T-cell (primary cell): ENCODE data around the gene COL19A1. TPM values are rescaled to one million over a fixed set of nuclear protein-coding genes. Genes with fewer than 3 reads are reported as not detected.
"Not testable (repeated sequence)": the region's sequence is repeated elsewhere in the genome, so short reads cannot be mapped to it uniquely, and the experiment has no call there.

Source experiments
- ATAC-seq, 4 experiments: fragments of 200-7000 bp in 3 of 4; fragments of 150-1000 bp in 1 of 4; cut with Tn5 transposase; replicated peaks in 1 of 4; 1 replicate in 3 of 4; 2 replicates in 1 of 4; pipeline ENCODE4 v1.10.0; 2021; ENCODE audit warnings: moderate library complexity in 3 of 4, mild to moderate bottlenecking in 2 of 4, moderate number of reproducible peaks in 1 of 4
- CTCF ChIA-PET, 2 donors: fragments of 300-600 bp; sonication (Branson Sonifier 250); formaldehyde crosslinking; loops; one replicate each; lab custom pipeline; 2022; ENCODE audit warnings: antibody characterized with exemption in 2 of 2; lab: Charles Lee
- POLR2A ChIA-PET, 2 donors: fragments of 300-600 bp; sonication (Branson Sonifier 250); formaldehyde crosslinking; loops; one replicate each; lab custom pipeline; 2022; ENCODE audit warnings: antibody characterized with exemption in 2 of 2; lab: Charles Lee
- DNase-seq, 35 experiments: peaks; one replicate each; pipeline versions ENCODE4 v3.0.0 to v3.0.0-alpha.2; 2013 to 2023
- H3K27ac ChIP-seq: one replicate; pipeline ENCODE4 v1.5.1; 2013; ENCODE audit warnings: low read length
- H3K27me3 ChIP-seq, 2 experiments: replicated peaks in 1 of 2; 1 replicate in 1 of 2; 2 replicates in 1 of 2; pipeline versions ENCODE4 v1.6.1 to v1.7.0; 2013; ENCODE audit warnings: low read length in 1 of 2, mixed read lengths in 1 of 2; ENCODE audit not compliant: control insufficient read depth in 2 of 2, insufficient read depth in 2 of 2; ENCODE audit errors: extremely low read depth in 1 of 2
- H3K36me3 ChIP-seq, 2 donors: 1 replicate in 1 of 2; 2 replicates in 1 of 2; pipeline versions ENCODE4 v1.6.1 to v1.7.0; 2013; ENCODE audit warnings: low read length in 1 of 2; ENCODE audit not compliant: control insufficient read depth in 2 of 2, insufficient read depth in 1 of 2; ENCODE audit errors: extremely low read depth in 1 of 2
- H3K4me1 ChIP-seq, 2 experiments: 1 replicate in 1 of 2; 2 replicates in 1 of 2; pipeline versions ENCODE4 v1.6.1 to v1.7.0; 2013; ENCODE audit warnings: low read length in 2 of 2, mixed read lengths in 1 of 2; ENCODE audit not compliant: insufficient read depth in 2 of 2, control insufficient read depth in 1 of 2; ENCODE audit errors: extremely low read depth in 1 of 2
- H3K4me3 ChIP-seq, 2 donors: 1 replicate in 1 of 2; 2 replicates in 1 of 2; pipeline versions ENCODE4 v1.5.1 to v1.7.0; 2013; ENCODE audit warnings: mild to moderate bottlenecking in 2 of 2, low read length in 1 of 2, moderate library complexity in 1 of 2; ENCODE audit not compliant: control insufficient read depth in 1 of 2; ENCODE audit errors: extremely low read depth in 1 of 2
- H3K9me3 ChIP-seq: 2 replicates; pipeline ENCODE4 v1.7.0; 2013
- H3K27ac Mint-ChIP-seq, 2 donors: one replicate each; pipeline ENCODE4 v1.8.0; 2020 to 2021; ENCODE audit warnings: mild to moderate bottlenecking in 2 of 2, mixed read lengths in 2 of 2
- H3K27me3 Mint-ChIP-seq, 2 donors: one replicate each; pipeline ENCODE4 v1.8.0; 2021 to 2022; ENCODE audit warnings: mixed read lengths in 2 of 2
- H3K36me3 Mint-ChIP-seq: one replicate; pipeline ENCODE4 v1.8.0; 2021; ENCODE audit warnings: mixed read lengths
- H3K4me1 Mint-ChIP-seq, 3 donors: one replicate each; pipeline ENCODE4 v1.8.0; 2020 to 2022; ENCODE audit warnings: mixed read lengths in 3 of 3, mild to moderate bottlenecking in 1 of 3
- H3K4me3 Mint-ChIP-seq, 3 donors: one replicate each; pipeline ENCODE4 v1.8.0; 2020 to 2022; ENCODE audit warnings: mild to moderate bottlenecking in 3 of 3, mixed read lengths in 3 of 3, moderate library complexity in 3 of 3
- H3K9me3 Mint-ChIP-seq, 3 donors: one replicate each; pipeline ENCODE4 v1.8.0; 2020 to 2022; ENCODE audit warnings: mixed read lengths in 3 of 3
- WGBS: methylation state at CpG from one replicate; pipeline ENCODE4 v1.1.5; 2013; ENCODE audit warnings: missing lambda C conversion rate; ENCODE audit not compliant: insufficient coverage; 5-methylcytosine and 5-hydroxymethylcytosine counted together
- total RNA-seq, 35 experiments: library from RNA in 6 of 35; stranded (reverse) in 6 of 35; fragments of 120-200 nt in 1 of 35; gene quantifications; one replicate each; pipeline versions ENCODE4 v1.2.1 to v1.2.4 and lab custom pipeline; 2013 to 2026

The COL19A1 gene
- total RNA-seq, 5 donors from 2014 or later (not counting 1 experiment from before 2014, with no cell fraction given), result 0.42 to 2.3 (median 0.55) TPM

- no peak for DNase-seq
- Histone ChIP-seq H3K27me3 (no peaks in the 10 kb centered on the region), H3K36me3 (no peaks in the 10 kb centered on the region), H3K4me3 (no peak overlapping the region), H3K9me3 (no peaks in the 10 kb centered on the region), H3K27ac (no peak overlapping the region), H3K4me1 (no peaks in the 10 kb centered on the region)
- ChIA-PET POLR2A (no interaction called here), CTCF (no interaction called here)
- no CpG with 5 or more reads among the region's 1 CpG for WGBS
- Mint-ChIP-seq H3K4me1 (no peaks in the 10 kb centered on the region), H3K4me3 (no peak overlapping the region), H3K27ac (no peak overlapping the region), H3K36me3 (no peaks in the 10 kb centered on the region), H3K9me3 (no peaks in the 10 kb centered on the region), H3K27me3 (peaks cover 3 to 7% of the 10 kb centered on the region in 2 donors)
- no peak for ATAC-seq
These were observed 87.1 kb downstream of the COL19A1 start for GRCh38 chr6:69953491-69953890.

GRCh38 chr6:69954733-69955132, 88.4 kb downstream of the COL19A1 start:
- H3K4me1 Mint-ChIP-seq, result no peaks in the 10 kb centered on the region
- Histone ChIP-seq H3K4me3 (no peak overlapping the region), H3K27ac (no peak overlapping the region), H3K36me3 (no peaks in the 10 kb centered on the region), H3K4me1 (no peaks in the 10 kb centered on the region), H3K27me3 (no peaks in the 10 kb centered on the region), H3K9me3 (no peaks in the 10 kb centered on the region)
- DNase-seq (no peak), ATAC-seq (no peak)
- H3K4me3 Mint-ChIP-seq, result no peak overlapping the region
- CTCF ChIA-PET, result no interaction called here
- H3K27ac Mint-ChIP-seq, result no peak overlapping the region
- no peaks in the 10 kb centered on the region for H3K36me3 Mint-ChIP-seq
- peaks cover 3 to 5% of the 10 kb centered on the region in 2 donors for H3K27me3 Mint-ChIP-seq
- H3K9me3 Mint-ChIP-seq, result no peaks in the 10 kb centered on the region
- no CpG with 5 or more reads among the region's 1 CpG for WGBS
- POLR2A ChIA-PET, result no interaction called here

GRCh38 chr6:69957985-69958559, 91.7 kb downstream of the COL19A1 start:
- no peak for DNase-seq
- WGBS, result no CpG with 5 or more reads among the region's 3 CpGs
- Histone ChIP-seq H3K27me3 (no peaks in the 10 kb centered on the region), H3K9me3 (no peaks in the 10 kb centered on the region), H3K36me3 (no peaks in the 10 kb centered on the region), H3K27ac (no peak overlapping the region), H3K4me3 (no peak overlapping the region), H3K4me1 (no peaks in the 10 kb centered on the region)
- Mint-ChIP-seq H3K36me3 (no peaks in the 10 kb centered on the region), H3K9me3 (no peaks in the 10 kb centered on the region), H3K4me3 (no peak overlapping the region), H3K27me3 (peaks cover 3 to 5% of the 10 kb centered on the region in 2 donors), H3K4me1 (no peaks in the 10 kb centered on the region), H3K27ac (no peak overlapping the region)
- no peak for ATAC-seq
- ChIA-PET POLR2A (no interaction called here), CTCF (no interaction called here)

GRCh38 chr6:69958978-69959377, 92.6 kb downstream of the COL19A1 start:
- POLR2A ChIA-PET, result no interaction called here

GRCh38 chr6:69965974-69966373, 99.6 kb downstream of the COL19A1 start:
- CTCF ChIA-PET, H3K9me3 ChIP-seq, H3K4me3 ChIP-seq, H3K4me1 ChIP-seq, H3K27me3 Mint-ChIP-seq, ATAC-seq, DNase-seq, H3K9me3 Mint-ChIP-seq, H3K27ac Mint-ChIP-seq, H3K36me3 Mint-ChIP-seq, H3K27me3 ChIP-seq, H3K4me3 Mint-ChIP-seq, H3K27ac ChIP-seq, H3K4me1 Mint-ChIP-seq, H3K36me3 ChIP-seq, POLR2A ChIA-PET: not testable (repeated sequence)
- WGBS, result 79% methylated on average over 11 of the region's 16 CpGs

More at GRCh38 chr6:69958978-69959377, 92.6 kb downstream of the COL19A1 start:
- no CpG with 5 or more reads among the region's 1 CpG for WGBS
- Histone ChIP-seq H3K9me3 (no peaks in the 10 kb centered on the region), H3K4me1 (no peaks in the 10 kb centered on the region), H3K27ac (no peak overlapping the region), H3K36me3 (no peaks in the 10 kb centered on the region), H3K4me3 (no peak overlapping the region), H3K27me3 (no peaks in the 10 kb centered on the region)
- DNase-seq, result no peak
- Mint-ChIP-seq H3K4me3 (no peak overlapping the region), H3K4me1 (no peaks in the 10 kb centered on the region), H3K27me3 (peaks cover 3 to 5% of the 10 kb centered on the region in 2 donors), H3K36me3 (no peaks in the 10 kb centered on the region), H3K27ac (no peak overlapping the region), H3K9me3 (no peaks in the 10 kb centered on the region)
- CTCF ChIA-PET, result no interaction called here
- ATAC-seq, result no peak

- WGBS, result no CpG with 5 or more reads among the region's 2 CpGs
- H3K9me3 ChIP-seq, result no peaks in the 10 kb centered on the region
- H3K4me1 ChIP-seq, result no peaks in the 10 kb centered on the region
- CTCF ChIA-PET, result no interaction called here
- ATAC-seq, result no peak
- Mint-ChIP-seq H3K4me1 (no peaks in the 10 kb centered on the region), H3K4me3 (no peak overlapping the region), H3K27ac (no peak overlapping the region), H3K27me3 (peaks cover 6 to 28% of the 10 kb centered on the region in 2 donors), H3K9me3 (no peaks in the 10 kb centered on the region), H3K36me3 (no peaks in the 10 kb centered on the region)
- H3K27me3 ChIP-seq, result no peaks in the 10 kb centered on the region
- no peak overlapping the region for H3K4me3 ChIP-seq
- no peaks in the 10 kb centered on the region for H3K36me3 ChIP-seq
- DNase-seq, result no peak
- no peak overlapping the region for H3K27ac ChIP-seq
- POLR2A ChIA-PET, result no interaction called here
These were observed 106.8 kb downstream of the COL19A1 start for GRCh38 chr6:69973138-69973537.

- no peak overlapping the region for H3K27ac Mint-ChIP-seq
- Histone ChIP-seq H3K4me1 (no peaks in the 10 kb centered on the region), H3K36me3 (no peaks in the 10 kb centered on the region), H3K27ac (no peak overlapping the region), H3K27me3 (no peaks in the 10 kb centered on the region), H3K4me3 (no peak overlapping the region), H3K9me3 (no peaks in the 10 kb centered on the region)
- peaks cover 6 to 28% of the 10 kb centered on the region in 2 donors for H3K27me3 Mint-ChIP-seq
- no peaks in the 10 kb centered on the region for H3K36me3 Mint-ChIP-seq
- no peaks in the 10 kb centered on the region for H3K4me1 Mint-ChIP-seq
- ATAC-seq (no peak), DNase-seq (no peak)
- H3K9me3 Mint-ChIP-seq, result no peaks in the 10 kb centered on the region
- ChIA-PET POLR2A (no interaction called here), CTCF (no interaction called here)
- no peak overlapping the region for H3K4me3 Mint-ChIP-seq
- no CpG with 5 or more reads among the region's 3 CpGs for WGBS
These were observed 107.4 kb downstream of the COL19A1 start for GRCh38 chr6:69973763-69974162.
